Measurements from ENCODE around the gene PRPF38A.

Gene PRPF38A, protein sequence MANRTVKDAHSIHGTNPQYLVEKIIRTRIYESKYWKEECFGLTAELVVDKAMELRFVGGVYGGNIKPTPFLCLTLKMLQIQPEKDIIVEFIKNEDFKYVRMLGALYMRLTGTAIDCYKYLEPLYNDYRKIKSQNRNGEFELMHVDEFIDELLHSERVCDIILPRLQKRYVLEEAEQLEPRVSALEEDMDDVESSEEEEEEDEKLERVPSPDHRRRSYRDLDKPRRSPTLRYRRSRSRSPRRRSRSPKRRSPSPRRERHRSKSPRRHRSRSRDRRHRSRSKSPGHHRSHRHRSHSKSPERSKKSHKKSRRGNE

DNA sequence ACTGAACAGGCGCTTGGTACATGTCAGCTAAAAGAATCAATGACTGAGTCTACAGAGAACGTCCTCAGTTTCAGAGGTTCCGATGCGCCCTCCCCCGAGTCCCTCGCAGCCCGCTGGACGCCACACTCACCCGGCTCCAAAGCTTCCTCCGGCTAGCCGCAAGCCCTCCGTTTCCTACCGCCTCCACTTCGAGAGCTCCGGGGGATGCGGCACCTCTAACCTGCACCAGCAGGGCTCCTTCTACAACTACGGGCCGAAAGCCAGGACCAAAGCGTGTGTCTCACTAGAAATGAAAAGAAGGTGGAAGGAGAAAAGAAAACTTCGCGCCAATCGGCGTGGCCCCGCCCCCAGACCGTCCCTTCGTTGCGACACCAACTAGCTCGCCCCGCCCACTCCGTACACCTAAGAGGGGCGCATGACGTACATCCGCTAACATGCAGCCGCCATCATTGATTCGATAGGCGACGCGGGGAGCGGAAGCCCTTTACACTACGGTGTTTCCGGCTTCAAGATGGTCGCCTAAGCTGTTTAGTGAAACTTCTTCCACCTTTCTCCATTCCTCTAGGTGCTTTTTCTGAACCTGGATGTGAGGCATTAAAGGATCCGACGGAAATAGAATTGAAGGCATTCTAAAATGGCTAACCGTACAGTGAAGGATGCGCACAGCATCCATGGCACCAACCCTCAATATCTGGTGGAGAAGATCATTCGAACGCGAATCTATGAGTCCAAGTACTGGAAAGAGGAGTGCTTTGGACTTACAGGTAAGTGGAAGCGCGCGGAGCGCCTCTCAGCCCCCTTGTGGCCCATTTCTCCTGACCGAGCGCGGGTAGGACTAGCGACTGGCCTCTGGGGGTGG is at the start of gene PRPF38A, which contains the start of gene ORC1:
PRPF38A (plus strand) TSS at position 487 of the 859 bp plus-strand sequence; CDS start at position 635, 148 bp downstream.
ORC1 (minus strand) TSS at position 308 of the 859 bp plus-strand sequence. CDS start 2,200 bp downstream, outside the sequence.
- no peaks in the 10 kb centered on the region for H3K27me3 ChIP-seq (ENCODE audit: low read depth, low read length)
- peak within 1 kb of the TSS; percentile 91 to 100 for H3K4me3 ChIP-seq (ENCODE audit: low read depth in 1 of 2, low read length in 2 of 2)
- peaks cover 3 to 23% of the 10 kb centered on the region in 2 donors for H3K4me1 ChIP-seq (ENCODE audit: control insufficient read depth in 1 of 2, insufficient read depth in 2 of 2, low read length in 2 of 2)
- peak within 1 kb of the TSS; percentile 98 for H3K27ac ChIP-seq (ENCODE audit: low read length)
- H3K9me3 ChIP-seq (ENCODE audit: control insufficient read depth in 1 of 2, low read length in 2 of 2) = no peaks in the 10 kb centered on the region
- peaks cover 21 to 23% of the 10 kb centered on the region in 2 donors for H3K36me3 ChIP-seq (ENCODE audit: control insufficient read depth in 1 of 2, insufficient read depth in 2 of 2, low read length in 2 of 2)

DNA sequence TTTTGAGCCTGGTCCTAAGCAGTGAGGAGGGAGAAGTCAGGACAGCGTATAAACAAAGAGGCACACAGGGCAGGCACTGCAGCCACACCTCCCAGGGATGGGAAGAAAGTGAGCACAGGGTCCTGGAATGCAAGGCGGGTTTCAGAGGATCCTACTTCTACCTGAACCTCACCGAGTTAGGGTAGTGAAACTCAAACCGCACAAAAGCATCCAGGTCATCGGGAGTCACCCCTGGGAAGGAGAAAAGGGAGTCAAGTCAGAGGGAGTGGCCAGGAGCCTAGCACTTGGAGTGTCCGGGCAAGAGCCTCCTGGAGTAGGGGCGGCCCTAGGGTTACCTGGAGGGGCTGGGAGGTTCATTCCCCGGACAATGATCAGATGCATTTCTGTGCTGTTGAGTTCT is 49.0 kb upstream of the PRPF38A start:
- H3K9me3 ChIP-seq (ENCODE audit: control insufficient read depth in 1 of 2, low read length in 2 of 2) = no peaks in the 10 kb centered on the region
- peaks cover 77 to 86% of the 10 kb centered on the region in 2 donors for H3K36me3 ChIP-seq (ENCODE audit: control insufficient read depth in 1 of 2, insufficient read depth in 2 of 2, low read length in 2 of 2)
- H3K27ac ChIP-seq (ENCODE audit: low read length) = no peak overlapping the region
- H3K4me1 ChIP-seq (ENCODE audit: control insufficient read depth in 1 of 2, insufficient read depth in 2 of 2, low read length in 2 of 2) = no peaks in the 10 kb centered on the region
- no peak overlapping the region for H3K4me3 ChIP-seq (ENCODE audit: low read depth in 1 of 2, low read length in 2 of 2)
- no peaks in the 10 kb centered on the region for H3K27me3 ChIP-seq (ENCODE audit: low read depth, low read length)

DNA sequence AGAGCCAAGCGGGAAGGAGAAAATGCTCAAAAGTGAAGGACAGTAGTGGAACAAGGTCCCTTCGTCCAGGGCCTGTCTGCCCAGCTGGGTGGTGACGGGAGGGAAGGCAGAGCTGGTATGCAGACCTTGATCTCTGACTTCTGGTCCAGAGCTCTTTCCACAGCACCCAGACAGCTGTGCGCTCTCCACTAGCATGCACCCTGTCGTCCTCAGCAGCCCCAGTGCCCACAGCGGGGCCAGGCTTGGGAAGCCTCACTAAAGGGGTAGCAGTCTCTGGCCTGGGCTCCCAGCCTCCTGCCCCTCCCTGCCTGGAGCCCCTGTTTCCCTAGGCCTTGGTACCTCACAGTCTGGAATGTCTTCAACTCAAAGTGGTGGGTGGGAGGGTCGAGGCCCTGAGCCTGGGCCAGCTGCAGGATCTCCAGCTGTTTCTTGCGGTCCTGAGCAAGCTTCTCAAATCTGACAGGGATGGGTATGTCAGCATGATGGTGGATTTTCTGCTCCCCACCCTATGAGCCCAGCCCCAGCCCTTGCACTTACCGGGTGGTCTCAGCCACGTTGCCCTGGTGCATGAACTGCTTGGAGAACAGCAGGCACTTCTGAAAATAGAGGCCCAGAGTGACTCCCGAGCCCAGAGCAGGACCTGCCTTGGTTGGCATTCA is 48.4 kb upstream of the PRPF38A start:
- Histone ChIP-seq H3K27me3 (ENCODE audit: low read depth, low read length) (no peaks in the 10 kb centered on the region), H3K4me1 (ENCODE audit: control insufficient read depth in 1 of 2, insufficient read depth in 2 of 2, low read length in 2 of 2) (no peaks in the 10 kb centered on the region), H3K9me3 (ENCODE audit: control insufficient read depth in 1 of 2, low read length in 2 of 2) (no peaks in the 10 kb centered on the region), H3K4me3 (ENCODE audit: low read depth in 1 of 2, low read length in 2 of 2) (no peak overlapping the region), H3K27ac (ENCODE audit: low read length) (no peak overlapping the region), H3K36me3 (ENCODE audit: control insufficient read depth in 1 of 2, insufficient read depth in 2 of 2, low read length in 2 of 2) (peaks cover 83 to 90% of the 10 kb centered on the region in 2 donors)

DNA sequence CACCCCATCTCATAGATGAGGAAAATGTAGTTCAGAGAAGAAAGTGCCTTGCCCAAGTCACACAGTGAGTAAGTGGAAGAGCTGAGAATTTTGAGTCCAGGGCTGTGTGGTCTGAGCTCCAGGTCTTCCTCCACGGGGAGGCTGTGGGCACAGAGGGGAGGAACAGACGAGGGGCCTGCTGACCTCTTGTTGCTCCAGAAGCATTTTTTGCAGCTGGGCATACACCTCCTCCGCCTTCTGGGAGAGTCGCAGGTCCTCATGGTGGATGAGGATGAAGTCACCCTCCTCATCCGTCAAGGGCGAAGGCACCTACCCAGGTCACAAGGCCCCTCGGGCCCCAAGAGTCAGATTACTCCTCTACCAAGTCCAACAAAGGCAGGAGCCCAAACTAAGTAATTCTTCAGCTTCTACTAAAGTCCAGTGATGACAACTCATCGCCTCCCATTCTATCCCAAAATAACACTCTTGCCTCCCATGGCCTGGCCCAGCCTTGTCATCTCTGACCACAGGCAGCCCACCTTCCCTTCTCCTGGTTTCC is 47.5 kb upstream of the PRPF38A start:
- Histone ChIP-seq H3K27ac (ENCODE audit: low read length) (no peak overlapping the region), H3K4me3 (ENCODE audit: low read depth in 1 of 2, low read length in 2 of 2) (no peak overlapping the region), H3K36me3 (ENCODE audit: control insufficient read depth in 1 of 2, insufficient read depth in 2 of 2, low read length in 2 of 2) (peaks cover 90 to 95% of the 10 kb centered on the region in 2 donors), H3K9me3 (ENCODE audit: control insufficient read depth in 1 of 2, low read length in 2 of 2) (no peaks in the 10 kb centered on the region), H3K27me3 (ENCODE audit: low read depth, low read length) (no peaks in the 10 kb centered on the region), H3K4me1 (ENCODE audit: control insufficient read depth in 1 of 2, insufficient read depth in 2 of 2, low read length in 2 of 2) (no peaks in the 10 kb centered on the region)

DNA sequence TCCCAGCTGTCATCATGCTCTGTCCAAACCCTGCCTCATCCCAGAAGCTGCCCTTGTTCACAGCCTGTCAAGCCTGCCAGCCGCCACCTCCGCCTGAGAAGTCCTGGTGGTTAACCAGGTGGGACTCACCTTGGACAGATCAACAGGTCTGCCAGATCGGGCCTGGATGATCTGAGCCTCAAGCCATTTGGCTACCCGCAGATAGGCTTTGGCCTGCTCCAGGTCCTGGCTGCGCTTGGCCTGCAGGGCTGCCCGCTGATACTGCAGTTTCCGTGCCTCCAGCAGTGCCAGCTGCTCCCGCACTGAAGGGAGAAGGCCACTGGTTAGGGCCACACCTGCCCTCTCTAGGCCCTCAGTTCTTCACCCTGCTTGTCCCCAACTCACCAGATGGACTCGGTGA is 47.0 kb upstream of the PRPF38A start:
- Histone ChIP-seq H3K9me3 (ENCODE audit: control insufficient read depth in 1 of 2, low read length in 2 of 2) (no peaks in the 10 kb centered on the region), H3K36me3 (ENCODE audit: control insufficient read depth in 1 of 2, insufficient read depth in 2 of 2, low read length in 2 of 2) (peaks cover 92 to 100% of the 10 kb centered on the region in 2 donors), H3K4me3 (ENCODE audit: low read depth in 1 of 2, low read length in 2 of 2) (no peak overlapping the region), H3K27ac (ENCODE audit: low read length) (no peak overlapping the region), H3K4me1 (ENCODE audit: control insufficient read depth in 1 of 2, insufficient read depth in 2 of 2, low read length in 2 of 2) (no peaks in the 10 kb centered on the region), H3K27me3 (ENCODE audit: low read depth, low read length) (no peaks in the 10 kb centered on the region)

DNA sequence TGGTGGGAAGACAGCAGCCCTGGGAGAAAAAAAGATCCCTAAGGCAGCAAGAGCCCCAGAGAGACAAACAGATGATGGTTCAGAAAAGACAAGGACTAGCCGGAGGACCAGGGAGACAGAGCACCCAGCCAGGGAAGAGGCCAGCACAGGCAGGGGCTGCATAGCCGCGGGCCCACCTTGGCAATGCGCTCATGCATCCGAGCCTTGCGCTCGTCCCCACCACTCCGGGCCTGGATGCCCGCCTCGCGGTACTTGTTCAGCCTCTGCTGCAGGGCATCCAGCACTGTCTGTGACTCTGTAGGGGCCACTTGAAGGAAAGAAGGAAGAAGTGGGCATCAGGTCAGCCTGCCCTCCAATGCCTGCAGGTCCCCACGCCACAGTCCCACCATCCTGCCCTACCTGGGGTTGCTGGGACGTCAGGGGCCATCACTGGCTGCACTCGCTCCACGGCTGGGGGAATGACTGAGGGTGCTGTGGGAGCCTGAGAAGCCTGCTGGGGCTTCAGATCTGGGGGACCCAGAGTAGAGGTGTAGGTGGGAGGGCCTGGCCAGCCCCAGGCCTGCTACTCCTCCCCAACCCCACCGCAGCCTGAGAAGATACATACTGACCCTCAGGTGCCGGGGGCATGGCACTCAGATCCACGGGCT is 45.4 kb upstream of the PRPF38A start:
- H3K36me3 ChIP-seq (ENCODE audit: control insufficient read depth in 1 of 2, insufficient read depth in 2 of 2, low read length in 2 of 2) = peaks cover 85% of the 10 kb centered on the region in 2 donors
- no peaks in the 10 kb centered on the region for H3K9me3 ChIP-seq (ENCODE audit: control insufficient read depth in 1 of 2, low read length in 2 of 2)
- no peaks in the 10 kb centered on the region for H3K27me3 ChIP-seq (ENCODE audit: low read depth, low read length)

DNA sequence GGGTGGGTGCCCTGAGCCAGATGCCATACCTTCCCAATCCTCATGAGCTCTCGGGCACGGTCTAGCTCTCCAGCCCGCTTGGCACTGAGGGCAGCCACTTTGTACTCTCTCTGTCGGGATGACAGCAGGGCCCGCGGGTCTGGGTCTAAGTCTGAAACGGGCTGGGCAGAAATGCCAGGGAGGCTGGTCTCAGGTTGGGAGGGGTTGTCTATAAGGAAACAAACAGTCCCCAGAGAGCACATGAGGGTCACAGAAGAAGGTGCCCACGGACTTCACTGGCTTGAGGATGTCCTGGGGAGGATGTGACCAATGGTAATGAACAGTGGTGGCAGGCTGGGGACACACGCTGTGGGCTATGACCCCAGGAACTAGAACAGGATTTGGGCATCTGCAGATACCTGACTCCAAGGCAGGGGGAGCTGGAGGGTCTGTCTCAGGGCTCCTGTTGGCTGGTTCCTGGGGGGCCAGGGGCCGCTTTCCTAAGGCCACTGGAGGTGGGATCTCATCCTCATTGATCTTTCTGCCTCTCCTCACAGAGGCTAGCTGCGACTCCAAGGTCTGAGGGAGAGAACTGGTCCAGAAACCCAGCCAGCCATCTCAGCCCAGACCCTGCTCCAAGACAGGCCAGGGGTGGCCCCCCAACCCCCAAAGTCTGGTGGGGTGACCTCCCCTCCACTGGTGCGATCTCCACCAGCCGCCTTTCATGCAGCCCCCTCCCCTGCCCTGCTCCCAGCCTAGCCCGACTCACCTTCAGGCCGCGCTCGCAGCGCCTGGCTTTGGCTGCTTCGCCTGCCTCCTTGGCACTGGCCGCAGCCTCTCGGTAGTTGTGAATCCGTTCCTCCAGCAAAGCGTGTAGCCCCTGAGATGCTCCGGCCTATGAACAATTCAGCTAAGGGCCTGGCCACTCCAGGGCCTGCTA is 44.5 kb upstream of the PRPF38A start:
- Histone ChIP-seq H3K27ac (ENCODE audit: low read length) (no peak overlapping the region), H3K4me3 (ENCODE audit: low read depth in 1 of 2, low read length in 2 of 2) (no peak overlapping the region), H3K4me1 (ENCODE audit: control insufficient read depth in 1 of 2, insufficient read depth in 2 of 2, low read length in 2 of 2) (peaks cover 2 to 10% of the 10 kb centered on the region in 2 donors), H3K36me3 (ENCODE audit: control insufficient read depth in 1 of 2, insufficient read depth in 2 of 2, low read length in 2 of 2) (peaks cover 75 to 80% of the 10 kb centered on the region in 2 donors), H3K27me3 (ENCODE audit: low read depth, low read length) (no peaks in the 10 kb centered on the region), H3K9me3 (ENCODE audit: control insufficient read depth in 1 of 2, low read length in 2 of 2) (no peaks in the 10 kb centered on the region)

More for the DNA sequence above, 45.4 kb upstream of the PRPF38A start:
- Histone ChIP-seq H3K4me3 (ENCODE audit: low read depth in 1 of 2, low read length in 2 of 2) (no peak overlapping the region), H3K27ac (ENCODE audit: low read length) (no peak overlapping the region), H3K4me1 (ENCODE audit: control insufficient read depth in 1 of 2, insufficient read depth in 2 of 2, low read length in 2 of 2) (peaks cover 0 to under 1% of the 10 kb centered on the region in 2 donors)

DNA sequence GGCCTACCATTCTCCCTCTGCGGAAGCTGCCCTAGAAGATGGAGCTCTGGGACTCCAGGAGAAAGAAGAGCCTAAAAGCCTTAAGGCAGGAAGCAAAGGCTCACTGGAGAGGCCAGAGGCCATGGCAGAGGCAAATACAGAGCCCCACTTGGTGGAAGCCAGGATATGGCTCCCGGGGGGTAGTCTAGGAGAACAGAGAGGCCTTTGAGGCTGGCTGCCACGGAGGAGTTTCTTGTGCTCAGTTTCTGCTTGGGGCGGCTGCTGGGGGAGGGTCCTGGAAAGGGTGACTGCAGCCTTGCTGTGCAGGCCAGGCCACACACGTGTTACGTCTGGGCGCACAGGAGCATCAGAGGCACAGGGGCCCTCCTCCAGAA is 43.8 kb upstream of the PRPF38A start:
- H3K36me3 ChIP-seq (ENCODE audit: control insufficient read depth in 1 of 2, insufficient read depth in 2 of 2, low read length in 2 of 2) = peaks cover 69 to 74% of the 10 kb centered on the region in 2 donors
- H3K27ac ChIP-seq (ENCODE audit: low read length) = no peak overlapping the region
- H3K4me3 ChIP-seq (ENCODE audit: low read depth in 1 of 2, low read length in 2 of 2) = no peak overlapping the region
- H3K4me1 ChIP-seq (ENCODE audit: control insufficient read depth in 1 of 2, insufficient read depth in 2 of 2, low read length in 2 of 2) = peaks cover 6 to 15% of the 10 kb centered on the region in 2 donors
- no peaks in the 10 kb centered on the region for H3K9me3 ChIP-seq (ENCODE audit: control insufficient read depth in 1 of 2, low read length in 2 of 2)
- H3K27me3 ChIP-seq (ENCODE audit: low read depth, low read length) = no peaks in the 10 kb centered on the region

DNA sequence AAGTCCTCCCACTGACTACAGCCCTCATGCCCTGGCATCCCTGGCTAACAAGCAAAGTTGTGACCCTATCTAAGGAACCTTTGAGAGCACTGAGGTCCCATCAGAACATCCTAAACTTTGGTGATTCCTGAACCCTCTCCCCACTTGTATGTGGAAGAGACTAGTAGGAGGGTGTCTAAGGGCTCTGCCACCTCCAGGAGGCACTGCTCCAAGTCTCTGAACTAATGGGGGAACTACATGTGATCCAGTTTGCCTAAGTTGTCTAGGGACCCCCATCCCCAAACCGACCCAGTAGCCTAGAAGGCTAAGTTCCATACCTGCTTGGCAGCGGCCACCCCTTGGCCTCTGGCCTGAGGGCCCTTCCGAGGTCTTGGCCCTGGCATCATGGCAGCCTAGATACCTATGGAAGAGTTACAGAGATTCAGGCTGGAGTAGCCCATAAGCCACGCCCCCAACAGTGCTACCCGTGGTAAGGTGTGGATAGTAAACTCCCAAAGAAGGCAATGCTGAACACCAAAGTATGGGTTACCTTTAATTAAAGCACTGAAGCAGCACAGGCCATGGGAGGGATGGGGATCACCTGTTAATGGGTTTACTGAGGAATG is 40.1 kb upstream of the PRPF38A start:
- Histone ChIP-seq H3K27me3 (ENCODE audit: low read depth, low read length) (no peaks in the 10 kb centered on the region), H3K27ac (ENCODE audit: low read length) (peak overlapping the region; percentile 84), H3K4me1 (ENCODE audit: control insufficient read depth in 1 of 2, insufficient read depth in 2 of 2, low read length in 2 of 2) (peaks cover 6 to 20% of the 10 kb centered on the region in 2 donors), H3K4me3 (ENCODE audit: low read depth in 1 of 2, low read length in 2 of 2) (peak overlapping the region in 1 of 2 donors; percentile 95), H3K9me3 (ENCODE audit: control insufficient read depth in 1 of 2, low read length in 2 of 2) (no peaks in the 10 kb centered on the region), H3K36me3 (ENCODE audit: control insufficient read depth in 1 of 2, insufficient read depth in 2 of 2, low read length in 2 of 2) (peaks cover 31 to 37% of the 10 kb centered on the region in 2 donors)

Measured in muscle layer of duodenum (tissue), 2 donors.